ENCODE measurements around the gene DCT. TPM values are rescaled to one million over a fixed set of nuclear protein-coding genes. Genes with fewer than 3 reads are reported as not detected.
"Not testable (repeated sequence)": the region's sequence is repeated elsewhere in the genome, so short reads cannot be mapped to it uniquely, and the experiment has no call there.

Gene DCT
- polyA plus RNA-seq, 1 of the 3 experiments (the other 2 are of a cell fraction), result 0.03 TPM

- no peaks in the 10 kb centered on the region for H3K4me1 ChIP-seq (ENCODE audit: control insufficient read depth in 1 of 2, insufficient read depth in 2 of 2, low read depth in 1 of 2, low read length in 1 of 2)
- H3K9ac ChIP-seq, result no peak overlapping the region
- no peaks in the 10 kb centered on the region for H3K36me3 ChIP-seq (replicated peaks in 1 of 2; ENCODE audit: control insufficient read depth in 1 of 2, insufficient read depth in 2 of 2, low read length in 1 of 2)
- no peak overlapping the region for H3K27ac ChIP-seq (ENCODE audit: low read depth in 2 of 2, low read length in 1 of 2)
- no peak for DNase-seq
- WGBS (ENCODE audit: low lambda C conversion rate), result 0% methylated on average over 1 of the region's 1 CpG
- no peaks in the 10 kb centered on the region for H3K79me2 ChIP-seq (ENCODE audit: insufficient read depth)
- H3K4me2 ChIP-seq, result no peak overlapping the region
- no peaks in the 10 kb centered on the region for H3K9me2 ChIP-seq
- no peaks in the 10 kb centered on the region for H3F3A ChIP-seq (replicated peaks; ENCODE audit: insufficient read depth)
- no peaks in the 10 kb centered on the region for H4K20me1 ChIP-seq (ENCODE audit: insufficient read depth)
- no peak overlapping the region for H3K4me3 ChIP-seq (ENCODE audit: low read depth in 2 of 2, low read length in 1 of 2)
- H3K9me3 ChIP-seq, result no peaks in the 10 kb centered on the region
- TF ChIP-seq RAD21 (IDR thresholded peaks at IDR 0.05; ENCODE audit: low read length) (no peak), EP300 (IDR thresholded peaks at IDR 0.05; ENCODE audit: borderline replicate concordance in 1 of 2, low read depth in 1 of 2, low read length in 1 of 2) (no peak), FOXM1 (IDR thresholded peaks at IDR 0.05; ENCODE audit: low read depth) (no peak), RCOR1 (IDR thresholded peaks at IDR 0.05; ENCODE audit: low read length) (no peak), GATA2 (CRISPR knock-in tag; IDR thresholded peaks at IDR 0.05) (no peak), RFX5 (IDR thresholded peaks at IDR 0.05; ENCODE audit: low read length) (no peak), FOXJ3 (CRISPR knock-in tag; IDR thresholded peaks at IDR 0.05) (no peak), ZBTB33 (IDR thresholded peaks at IDR 0.05; ENCODE audit: borderline replicate concordance, low read depth) (no peak)
- POLR2A ChIA-PET, result no interaction called here
- CTCF ChIA-PET, result no interaction called here
- no peak overlapping the region for H2AFZ ChIP-seq (ENCODE audit: low read depth)
- no peaks in the 10 kb centered on the region; the same call in 1 of the 2 replicates for H3K27me3 ChIP-seq (ENCODE audit: insufficient read depth)
Measured at GRCh38 chr13:94505730-94506129, 26.2 kb upstream of the DCT start.

GRCh38 chr13:94503851-94504250 lies 24.4 kb upstream of the DCT start:
- Histone ChIP-seq H2AFZ (ENCODE audit: low read depth) (no peak overlapping the region), H4K20me1 (ENCODE audit: insufficient read depth) (no peaks in the 10 kb centered on the region), H3F3A (replicated peaks; ENCODE audit: insufficient read depth) (no peaks in the 10 kb centered on the region), H3K9ac (no peak overlapping the region), H3K27ac (ENCODE audit: low read depth in 2 of 2, low read length in 1 of 2) (no peak overlapping the region), H3K27me3 (ENCODE audit: insufficient read depth) (no peaks in the 10 kb centered on the region; the same call in 1 of the 2 replicates), H3K79me2 (ENCODE audit: insufficient read depth) (no peaks in the 10 kb centered on the region), H3K36me3 (replicated peaks in 1 of 2; ENCODE audit: control insufficient read depth in 1 of 2, insufficient read depth in 2 of 2, low read length in 1 of 2) (no peaks in the 10 kb centered on the region), H3K4me3 (ENCODE audit: low read depth in 2 of 2, low read length in 1 of 2) (no peak overlapping the region), H3K4me1 (ENCODE audit: control insufficient read depth in 1 of 2, insufficient read depth in 2 of 2, low read depth in 1 of 2, low read length in 1 of 2) (no peaks in the 10 kb centered on the region), H3K4me2 (no peak overlapping the region), H3K9me3 (no peaks in the 10 kb centered on the region), H3K9me2 (no peaks in the 10 kb centered on the region)
- POLR2A ChIA-PET, result interaction anchor here (0.6 kb wide), 1 partner anchor 12 kb away, joined by 3 read pairs; no protein-coding TSS in a partner anchor
- no peak for TF ChIP-seq GABPA (IDR thresholded peaks at IDR 0.05; ENCODE audit: low read depth)
- TF ChIP-seq YY1 (IDR thresholded peaks at IDR 0.05; ENCODE audit: low read depth), result no peak
- TF ChIP-seq MEF2A (IDR thresholded peaks at IDR 0.05; ENCODE audit: borderline replicate concordance, low read depth), result no peak
- TF ChIP-seq REST (IDR thresholded peaks at IDR 0.05; ENCODE audit: low read depth, low read length), result no peak
- no peak for TF ChIP-seq FOXM1 (IDR thresholded peaks at IDR 0.05; ENCODE audit: low read depth)
- TF ChIP-seq CHD2 (IDR thresholded peaks at IDR 0.05; ENCODE audit: low read length, partially characterized antibody), result no peak
- no peak for TF ChIP-seq RFX5 (IDR thresholded peaks at IDR 0.05; ENCODE audit: low read length)
- no peak for TF ChIP-seq RXRA (IDR thresholded peaks at IDR 0.05; ENCODE audit: borderline replicate concordance, low read depth)
- TF ChIP-seq PBX3 (IDR thresholded peaks at IDR 0.05), result no peak
- TF ChIP-seq FOXJ3 (CRISPR knock-in tag; IDR thresholded peaks at IDR 0.05), result no peak
- no peak for TF ChIP-seq TEAD4 (IDR thresholded peaks at IDR 0.05; ENCODE audit: borderline replicate concordance, insufficient read depth)
- CTCF ChIA-PET, result no interaction called here
- DNase-seq, result no peak

GRCh38 chr13:94498831-94499230 lies 19.3 kb upstream of the DCT start:
- H3F3A ChIP-seq (replicated peaks; ENCODE audit: insufficient read depth); H3K4me3 ChIP-seq (ENCODE audit: low read depth in 2 of 2, low read length in 1 of 2); POLR2A ChIA-PET; H4K20me1 ChIP-seq (ENCODE audit: insufficient read depth); H3K4me2 ChIP-seq; H3K4me1 ChIP-seq (ENCODE audit: control insufficient read depth in 1 of 2, insufficient read depth in 2 of 2, low read depth in 1 of 2, low read length in 1 of 2); H3K27me3 ChIP-seq (ENCODE audit: insufficient read depth); H3K27ac ChIP-seq (ENCODE audit: low read depth in 2 of 2, low read length in 1 of 2); H3K9me2 ChIP-seq; H3K9ac ChIP-seq; DNase-seq; H3K9me3 ChIP-seq; H2AFZ ChIP-seq (ENCODE audit: low read depth); H3K79me2 ChIP-seq (ENCODE audit: insufficient read depth); H3K36me3 ChIP-seq (replicated peaks in 1 of 2; ENCODE audit: control insufficient read depth in 1 of 2, insufficient read depth in 2 of 2, low read length in 1 of 2): not testable (repeated sequence)
- 32% methylated on average over 4 of the region's 4 CpGs for WGBS (ENCODE audit: low lambda C conversion rate)
- CTCF ChIA-PET, result interaction anchor here (1.3 kb wide), 1 partner anchor 21 kb away, joined by 3 read pairs; no protein-coding TSS in a partner anchor

Data from SK-N-SH (cell line).